ENCODE results near the gene RGS2. TPM values are rescaled to one million over a fixed set of nuclear protein-coding genes. Genes with fewer than 3 reads are reported as not detected.

The RGS2 gene
- total RNA-seq, 6 donors from 2014 or later = 10.5 to 134 (median 54.7) TPM

DNA sequence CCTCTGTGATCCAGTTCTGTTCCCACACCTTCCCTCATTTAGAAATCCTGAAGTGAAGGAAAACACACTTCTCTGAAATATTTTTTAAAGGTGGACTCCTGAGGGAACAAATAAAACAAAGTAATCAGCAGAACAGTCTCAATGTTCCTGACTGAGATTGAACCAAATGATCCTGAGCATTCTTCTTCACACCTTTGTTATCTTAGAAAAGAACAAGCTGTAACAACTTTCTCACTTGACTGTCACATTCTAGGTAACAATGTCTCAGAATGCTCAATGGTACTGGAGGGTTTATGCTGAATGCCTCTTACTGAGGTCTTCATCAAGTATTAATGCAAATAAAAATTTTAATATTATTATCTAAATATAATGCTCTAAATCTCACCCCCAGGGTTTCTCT, 40.4 kb upstream of the RGS2 start:
- Histone ChIP-seq H3K27me3 (no peaks in the 10 kb centered on the region), H3K27ac (peak overlapping the region in 1 of 4 donors; percentile 37), H3K9me3 (no peaks in the 10 kb centered on the region), H3K36me3 (no peaks in the 10 kb centered on the region), H3K4me1 (peaks cover 0 to 4% (median 0%) of the 10 kb centered on the region in 4 donors), H3K4me3 (no peak overlapping the region)
- DNase-seq = no peak
- no peak for TF ChIP-seq POLR2A (IDR thresholded peaks at IDR 0.05)
- TF ChIP-seq POLR2AphosphoS5 (IDR thresholded peaks at IDR 0.05) = no peak
- TF ChIP-seq CTCF (IDR thresholded peaks at IDR 0.05) = no peak
- no peak for TF ChIP-seq EP300 (IDR thresholded peaks at IDR 0.05)
- ATAC-seq (ENCODE audit: low FRiP score in 2 of 2) = no peak

GRCh38 chr1:192771341-192771740, 37.5 kb upstream of the RGS2 start:
- H3K27ac ChIP-seq = no peak overlapping the region
- no peak overlapping the region for H3K4me3 ChIP-seq
- no peaks in the 10 kb centered on the region for H3K36me3 ChIP-seq
- TF ChIP-seq CTCF (IDR thresholded peaks at IDR 0.05) (no peak), POLR2A (IDR thresholded peaks at IDR 0.05) (no peak), POLR2AphosphoS5 (IDR thresholded peaks at IDR 0.05) (no peak), EP300 (IDR thresholded peaks at IDR 0.05) (no peak)
- ATAC-seq (ENCODE audit: low FRiP score in 2 of 2) = no peak
- H3K27me3 ChIP-seq = no peaks in the 10 kb centered on the region
- peaks cover 0 to 4% (median 0%) of the 10 kb centered on the region in 4 donors for H3K4me1 ChIP-seq
- no peaks in the 10 kb centered on the region for H3K9me3 ChIP-seq
- 96 to 99% methylated on average over 4 of the region's 4 CpGs for WGBS, 2 donors
- no peak for DNase-seq

- DNase-seq (no peak), ATAC-seq (ENCODE audit: low FRiP score in 2 of 2) (no peak)
- H3K27me3 ChIP-seq = no peaks in the 10 kb centered on the region
- TF ChIP-seq EP300 (IDR thresholded peaks at IDR 0.05) (no peak), CTCF (IDR thresholded peaks at IDR 0.05) (no peak), POLR2AphosphoS5 (IDR thresholded peaks at IDR 0.05) (no peak), POLR2A (IDR thresholded peaks at IDR 0.05) (no peak)
- H3K4me1 ChIP-seq = no peaks in the 10 kb centered on the region
- WGBS, 2 donors = 59% methylated on average over 2 of the region's 2 CpGs
- H3K36me3 ChIP-seq = no peaks in the 10 kb centered on the region
- H3K9me3 ChIP-seq = peaks cover 0 to 4% (median 0%) of the 10 kb centered on the region in 4 donors
- H3K27ac ChIP-seq = no peak overlapping the region
- H3K4me3 ChIP-seq = no peak overlapping the region
These were observed 33.2 kb upstream of the RGS2 start for GRCh38 chr1:192775631-192776030.

DNA sequence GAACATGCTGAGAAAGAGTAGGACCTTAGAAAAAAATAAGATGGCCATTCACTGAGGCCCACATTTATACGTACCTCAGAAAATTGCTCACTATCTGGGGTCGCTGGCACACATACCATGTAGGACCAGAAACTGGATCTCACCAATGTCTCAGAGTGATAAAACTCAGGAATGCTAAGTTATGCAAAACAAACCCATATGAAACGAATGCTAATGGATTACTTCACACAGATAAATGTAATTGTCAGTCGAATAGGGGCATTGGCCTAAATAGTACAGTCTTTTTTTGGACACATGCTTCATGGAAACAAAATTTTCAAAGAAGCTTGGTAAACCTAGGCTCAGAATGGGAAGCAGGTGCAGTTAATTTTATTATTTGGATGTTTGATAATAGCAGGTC, 32.6 kb upstream of the RGS2 start:
- Histone ChIP-seq H3K9me3 (peaks cover 0 to 4% (median 0%) of the 10 kb centered on the region in 4 donors), H3K4me1 (no peaks in the 10 kb centered on the region), H3K27me3 (no peaks in the 10 kb centered on the region), H3K27ac (no peak overlapping the region), H3K36me3 (no peaks in the 10 kb centered on the region), H3K4me3 (no peak overlapping the region)
- 83 to 88% methylated on average over 4 of the region's 4 CpGs for WGBS, 2 donors
- no peak for DNase-seq
- TF ChIP-seq CTCF (IDR thresholded peaks at IDR 0.05) (no peak), EP300 (IDR thresholded peaks at IDR 0.05) (no peak), POLR2AphosphoS5 (IDR thresholded peaks at IDR 0.05) (no peak), POLR2A (IDR thresholded peaks at IDR 0.05) (no peak)
- ATAC-seq (ENCODE audit: low FRiP score in 2 of 2) = no peak

- H3K4me3 ChIP-seq = no peak overlapping the region
- H3K4me1 ChIP-seq = no peaks in the 10 kb centered on the region
- ATAC-seq (ENCODE audit: low FRiP score in 2 of 2) = no peak
- peaks cover 0 to 4% (median 0%) of the 10 kb centered on the region in 4 donors for H3K9me3 ChIP-seq
- H3K27ac ChIP-seq = no peak overlapping the region
- WGBS, 2 donors = 60 to 65% methylated on average over 3 of the region's 3 CpGs
- TF ChIP-seq POLR2A (IDR thresholded peaks at IDR 0.05) (no peak), EP300 (IDR thresholded peaks at IDR 0.05) (no peak), POLR2AphosphoS5 (IDR thresholded peaks at IDR 0.05) (no peak)
- no peaks in the 10 kb centered on the region for H3K27me3 ChIP-seq
- no peak for DNase-seq
- H3K36me3 ChIP-seq = no peaks in the 10 kb centered on the region
These were observed 31.8 kb upstream of the RGS2 start for GRCh38 chr1:192776998-192777397.
